GM23338 (cell line): ENCODE measurements around the gene SLCO3A1. TPM values are rescaled to one million over a fixed set of nuclear protein-coding genes. Genes with fewer than 3 reads are reported as not detected.

ENCODE experiments used
- ATAC-seq: fragments of 200-7000 bp; cut with Tn5 transposase; 3 replicates; pipeline ENCODE4 v1.9.1; 2020
- DNase-seq: peaks from one replicate; pipeline ENCODE4 v3.0.0-alpha.2; 2015; ENCODE audit warnings: low spot score
- H2AFZ ChIP-seq: fragments of 200-600 bp; sonication (generic); 2 replicates; pipeline ENCODE4 v1.8.0; 2016; ENCODE audit warnings: antibody characterized with exemption, mild to moderate bottlenecking, moderate library complexity
- H3F3A ChIP-seq: fragments of 200-600 bp; sonication (generic); replicated peaks from 2 replicates; pipeline ENCODE4 v1.8.0; 2017; ENCODE audit warnings: antibody characterized with exemption, mixed run types, low read depth
- H3K27ac ChIP-seq: fragments of 200-600 bp; sonication (generic); 2 replicates; pipeline ENCODE4 v1.6.1; 2016; ENCODE audit warnings: low read depth
- H3K27me3 ChIP-seq: fragments of 200-600 bp; sonication (generic); 2 replicates; pipeline ENCODE4 v1.8.0; 2016; ENCODE audit warnings: mild to moderate bottlenecking, mixed run types, moderate library complexity; ENCODE audit not compliant: insufficient read depth
- H3K36me3 ChIP-seq: fragments of 200-600 bp; sonication (generic); 2 replicates; pipeline ENCODE4 v1.8.0; 2016; ENCODE audit warnings: mild to moderate bottlenecking; ENCODE audit not compliant: insufficient read depth
- H3K4me1 ChIP-seq: fragments of 200-600 bp; sonication (generic); 2 replicates; pipeline ENCODE4 v1.8.0; 2016; ENCODE audit warnings: mild to moderate bottlenecking, moderate library complexity; ENCODE audit not compliant: insufficient read depth
- H3K4me2 ChIP-seq: fragments of 200-600 bp; sonication (generic); 2 replicates; pipeline ENCODE4 v1.7.1; 2017; ENCODE audit warnings: mixed run types
- H3K4me3 ChIP-seq: fragments of 200-600 bp; sonication (generic); 2 replicates; pipeline ENCODE4 v1.6.1; 2016; ENCODE audit warnings: mixed run types
- H3K79me2 ChIP-seq: fragments of 200-600 bp; sonication (generic); replicated peaks from 2 replicates; pipeline ENCODE4 v1.8.0; 2017; ENCODE audit warnings: mild to moderate bottlenecking; ENCODE audit not compliant: insufficient read depth
- H3K9me2 ChIP-seq: fragments of 200-600 bp; sonication (generic); 2 replicates; pipeline ENCODE4 v1.8.0; 2017; ENCODE audit not compliant: insufficient read depth
- H4K20me1 ChIP-seq: fragments of 200-600 bp; sonication (generic); replicated peaks from 2 replicates; pipeline ENCODE4 v1.8.0; 2017; ENCODE audit warnings: mild to moderate bottlenecking; ENCODE audit not compliant: insufficient read depth
- H3K27ac Mint-ChIP-seq: 2 replicates; pipeline ENCODE4 v1.8.0; 2020; ENCODE audit warnings: inconsistent platforms, mild to moderate bottlenecking, moderate library complexity, mixed read lengths
- H3K27me3 Mint-ChIP-seq: 3 replicates; pipeline ENCODE4 v1.8.0; 2022; ENCODE audit warnings: low read depth, mild to moderate bottlenecking, moderate library complexity, mixed read lengths, inconsistent platforms; ENCODE audit not compliant: insufficient read depth, poor library complexity
- H3K36me3 Mint-ChIP-seq: 3 replicates; pipeline ENCODE4 v1.8.0; 2021; ENCODE audit warnings: low read depth, mild to moderate bottlenecking, inconsistent platforms, moderate library complexity, mixed read lengths
- H3K4me1 Mint-ChIP-seq: 3 replicates; pipeline ENCODE4 v1.8.0; 2020; ENCODE audit warnings: mild to moderate bottlenecking, inconsistent platforms, mixed read lengths
- H3K4me3 Mint-ChIP-seq: 3 replicates; pipeline ENCODE4 v1.8.0; 2021; ENCODE audit warnings: moderate library complexity, mild to moderate bottlenecking, inconsistent platforms, mixed read lengths
- H3K9me3 Mint-ChIP-seq: 3 replicates; pipeline ENCODE4 v1.8.0; 2020; ENCODE audit warnings: moderate library complexity, mild to moderate bottlenecking, inconsistent platforms, mixed read lengths
- EZH2 ChIP-seq: fragments of 200-600 bp; sonication (generic); IDR thresholded peaks from one replicate; pipeline ENCODE4 v1.8.0; 2017; ENCODE audit warnings: antibody characterized with exemption, mild to moderate bottlenecking, low read depth; ENCODE audit not compliant: unreplicated experiment
- EZH2phosphoT487 ChIP-seq: fragments of 200-600 bp; sonication (generic); IDR thresholded peaks from one replicate; pipeline ENCODE4 v1.8.1; 2018; ENCODE audit warnings: antibody characterized with exemption; ENCODE audit not compliant: unreplicated experiment
- JUNB ChIP-seq: IDR thresholded peaks from one replicate; pipeline ENCODE4 v1.6.1; 2016; ENCODE audit warnings: antibody characterized with exemption; ENCODE audit not compliant: unreplicated experiment
- NANOG ChIP-seq: IDR thresholded peaks from 2 replicates; pipeline ENCODE4 v1.6.1; 2016; ENCODE audit warnings: antibody characterized with exemption, borderline replicate concordance
- POLR2AphosphoS5 ChIP-seq: IDR thresholded peaks from 2 replicates; pipeline ENCODE4 v1.6.1; 2016; ENCODE audit warnings: antibody characterized with exemption, low read depth
- polyA plus RNA-seq: library from polyadenylated mRNA; unstranded; fragments of >200 nt; fragmentation: Nextera tagmentation; extraction: Ambion mirVana; gene quantifications from 2 replicates; pipeline ENCODE4 v1.2.1, GENCODE V29; 2016
- total RNA-seq: library from RNA; depleted of rRNA; stranded (reverse); fragments of >200 nt; shearing (Covaris generic); gene quantifications from 2 replicates; pipeline ENCODE4 v1.2.3, GENCODE V29; 2014
- TF ChIP-seq, protein P1 (sequence below), 2 experiments: fragments of 200-600 bp in 1 of 2; sonication (generic) in 1 of 2; conservative IDR thresholded peaks; 2 replicates each; pipeline versions ENCODE4 v1.5.1 to v1.6.1; 2016 to 2017; ENCODE audit warnings: antibody characterized with exemption in 2 of 2, low read depth in 2 of 2, mild to moderate bottlenecking in 2 of 2, moderate library complexity in 1 of 2

SLCO3A1 gene
- total and polyA plus RNA-seq, 2 experiments from 2014 or later: 7.3 to 9.4 TPM

GRCh38 chr15:92006186-92007028 lies 152.9 kb downstream of the SLCO3A1 start:
- no peak overlapping the region for H3K27ac ChIP-seq
- no peaks in the 10 kb centered on the region for H4K20me1 ChIP-seq
- H3K36me3 ChIP-seq: no peaks in the 10 kb centered on the region
- no peaks in the 10 kb centered on the region for H3K9me2 ChIP-seq
- DNase-seq (no peak), ATAC-seq (no peak)
- no peak overlapping the region for H3K4me2 ChIP-seq
- TF ChIP-seq, protein P1, sequence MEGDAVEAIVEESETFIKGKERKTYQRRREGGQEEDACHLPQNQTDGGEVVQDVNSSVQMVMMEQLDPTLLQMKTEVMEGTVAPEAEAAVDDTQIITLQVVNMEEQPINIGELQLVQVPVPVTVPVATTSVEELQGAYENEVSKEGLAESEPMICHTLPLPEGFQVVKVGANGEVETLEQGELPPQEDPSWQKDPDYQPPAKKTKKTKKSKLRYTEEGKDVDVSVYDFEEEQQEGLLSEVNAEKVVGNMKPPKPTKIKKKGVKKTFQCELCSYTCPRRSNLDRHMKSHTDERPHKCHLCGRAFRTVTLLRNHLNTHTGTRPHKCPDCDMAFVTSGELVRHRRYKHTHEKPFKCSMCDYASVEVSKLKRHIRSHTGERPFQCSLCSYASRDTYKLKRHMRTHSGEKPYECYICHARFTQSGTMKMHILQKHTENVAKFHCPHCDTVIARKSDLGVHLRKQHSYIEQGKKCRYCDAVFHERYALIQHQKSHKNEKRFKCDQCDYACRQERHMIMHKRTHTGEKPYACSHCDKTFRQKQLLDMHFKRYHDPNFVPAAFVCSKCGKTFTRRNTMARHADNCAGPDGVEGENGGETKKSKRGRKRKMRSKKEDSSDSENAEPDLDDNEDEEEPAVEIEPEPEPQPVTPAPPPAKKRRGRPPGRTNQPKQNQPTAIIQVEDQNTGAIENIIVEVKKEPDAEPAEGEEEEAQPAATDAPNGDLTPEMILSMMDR (conservative IDR thresholded peaks at IDR 0.05; ENCODE audit: low read depth in 2 of 2): no peak
- TF ChIP-seq NANOG (no peak), POLR2AphosphoS5 (no peak), EZH2 (no peak), JUNB (no peak)
- H3K27me3 Mint-ChIP-seq: peaks cover 5% of the 10 kb centered on the region
- no peak overlapping the region for H3K27ac Mint-ChIP-seq
- no peak overlapping the region for H3K4me3 ChIP-seq
- H3K4me3 Mint-ChIP-seq: no peak overlapping the region
- no peak overlapping the region for H2AFZ ChIP-seq
- H3K4me1 Mint-ChIP-seq: peaks cover 34% of the 10 kb centered on the region
- no peaks in the 10 kb centered on the region for H3K36me3 Mint-ChIP-seq
- H3K27me3 ChIP-seq: no peaks in the 10 kb centered on the region
- peaks cover 28% of the 10 kb centered on the region for H3K4me1 ChIP-seq
- H3F3A ChIP-seq: no peaks in the 10 kb centered on the region
- peaks cover 8% of the 10 kb centered on the region; the same call in 1 of the 2 replicates for H3K79me2 ChIP-seq
- no peaks in the 10 kb centered on the region for H3K9me3 Mint-ChIP-seq

GRCh38 chr15:92009162-92009561 lies 155.7 kb downstream of the SLCO3A1 start:
- Histone ChIP-seq H3K4me2 (no peak overlapping the region), H3K36me3 (no peaks in the 10 kb centered on the region), H3K4me1 (peaks cover 25% of the 10 kb centered on the region), H3K27ac (no peak overlapping the region), H2AFZ (no peak overlapping the region), H3K79me2 (peaks cover 7% of the 10 kb centered on the region; the same call in 1 of the 2 replicates), H3F3A (no peaks in the 10 kb centered on the region), H3K9me2 (peaks cover 2% of the 10 kb centered on the region; the same call in 1 of the 2 replicates), H3K27me3 (no peaks in the 10 kb centered on the region), H3K4me3 (no peak overlapping the region), H4K20me1 (no peaks in the 10 kb centered on the region)
- peaks cover 44% of the 10 kb centered on the region for H3K4me1 Mint-ChIP-seq
- DNase-seq: no peak
- H3K36me3 Mint-ChIP-seq: no peaks in the 10 kb centered on the region
- H3K27ac Mint-ChIP-seq: no peak overlapping the region
- H3K9me3 Mint-ChIP-seq: no peaks in the 10 kb centered on the region
- peaks cover 5% of the 10 kb centered on the region for H3K27me3 Mint-ChIP-seq
- H3K4me3 Mint-ChIP-seq: no peak overlapping the region
- no peak for TF ChIP-seq EZH2phosphoT487
- no peak for ATAC-seq
